HG03039 (cell line): ENCODE measurements around the gene EPHB1.

Source experiments
- ATAC-seq: cut with Tn5 transposase; IDR thresholded peaks from one replicate; pipeline ENCODE4 v1.9.1; 2021; ENCODE audit warnings: mild to moderate bottlenecking, moderate library complexity; ENCODE audit not compliant: unreplicated experiment

The EPHB1 gene

GRCh38 chr3:134874737-134875413 lies 79.8 kb downstream of the EPHB1 start:
- no peak for ATAC-seq

GRCh38 chr3:134876836-134877235 lies 81.8 kb downstream of the EPHB1 start:
- no peak for ATAC-seq

GRCh38 chr3:134877788-134878187 lies 82.7 kb downstream of the EPHB1 start:
- ATAC-seq = no peak

- ATAC-seq = no peak
Observed at GRCh38 chr3:134879990-134880389, 84.9 kb downstream of the EPHB1 start.

- ATAC-seq = no peak
Observed at GRCh38 chr3:134880431-134880830, 85.4 kb downstream of the EPHB1 start.

GRCh38 chr3:134881305-134881704 lies 86.2 kb downstream of the EPHB1 start:
- no peak for ATAC-seq

GRCh38 chr3:134883697-134884385 lies 88.8 kb downstream of the EPHB1 start:
- no peak for ATAC-seq

- ATAC-seq = peak; percentile 59
Observed at GRCh38 chr3:134885877-134886621, 91.0 kb downstream of the EPHB1 start.

- ATAC-seq = no peak
Observed at GRCh38 chr3:134886991-134887390, 91.9 kb downstream of the EPHB1 start.

- ATAC-seq = no peak
Observed at GRCh38 chr3:134887536-134887935, 92.5 kb downstream of the EPHB1 start.

GRCh38 chr3:134892326-134892725 lies 97.3 kb downstream of the EPHB1 start:
- ATAC-seq = no peak

- ATAC-seq = no peak
Observed at GRCh38 chr3:134892761-134893160, 97.7 kb downstream of the EPHB1 start.

- ATAC-seq = no peak
Observed at GRCh38 chr3:134894533-134894932, 99.5 kb downstream of the EPHB1 start.

- no peak for ATAC-seq
Observed at GRCh38 chr3:134895181-134895580, 100.1 kb downstream of the EPHB1 start.

GRCh38 chr3:134896141-134896540 lies 101.1 kb downstream of the EPHB1 start:
- ATAC-seq = no peak

- no peak for ATAC-seq
Observed at GRCh38 chr3:134896696-134897095, 101.6 kb downstream of the EPHB1 start.

- ATAC-seq = no peak
Observed at GRCh38 chr3:134897391-134898141, 102.5 kb downstream of the EPHB1 start.

GRCh38 chr3:134898181-134898754 lies 103.2 kb downstream of the EPHB1 start:
- ATAC-seq = no peak

GRCh38 chr3:134899786-134900185 lies 104.7 kb downstream of the EPHB1 start:
- no peak for ATAC-seq

- ATAC-seq = no peak
Observed at GRCh38 chr3:134900482-134900881, 105.4 kb downstream of the EPHB1 start.

- no peak for ATAC-seq
Observed at GRCh38 chr3:134901461-134901860, 106.4 kb downstream of the EPHB1 start.
